ENCODE measurements around the gene CHKB. TPM values are rescaled to one million over a fixed set of nuclear protein-coding genes. Genes with fewer than 3 reads are reported as not detected.

Gene CHKB
- total and polyA plus RNA-seq, 12 donors: 27.1 to 251 (median 39.9) TPM

- H3K27ac ChIP-seq: no peak overlapping the region
- no peak for TF ChIP-seq CTCF (IDR thresholded peaks at IDR 0.05)
- ATAC-seq: no peak
- 84 to 86% methylated on average over 3 of the region's 3 CpGs for WGBS, 2 donors
- H3K27me3 ChIP-seq: no peaks in the 10 kb centered on the region
- intact Hi-C loops (cut with DNase I): loop anchor here in 1 of 10 donors (5.0 kb wide), 1 partner anchor 33 kb away; the partner anchor contains the start of gene SCO2
- no peaks in the 10 kb centered on the region for H3K36me3 ChIP-seq
- DNase-seq: no peak
- H3K9me3 ChIP-seq: no peaks in the 10 kb centered on the region
- H3K4me3 ChIP-seq: no peak overlapping the region
- peaks cover 0 to 20% (median 7%) of the 10 kb centered on the region in 9 donors for H3K4me1 ChIP-seq
Observed at GRCh38 chr22:50560034-50560433, 22.6 kb downstream of the CHKB start.

- Histone ChIP-seq H3K27me3 (peaks cover 0 to 5% (median 0%) of the 10 kb centered on the region in 7 donors), H3K36me3 (no peaks in the 10 kb centered on the region), H3K4me1 (no peaks in the 10 kb centered on the region), H3K27ac (no peak overlapping the region), H3K9me3 (no peaks in the 10 kb centered on the region), H3K4me3 (no peak overlapping the region)
- WGBS, 2 donors: 75 to 81% methylated on average over 5 of the region's 5 CpGs
- DNase-seq (no peak), ATAC-seq (no peak)
- no peak for TF ChIP-seq CTCF (IDR thresholded peaks at IDR 0.05)
- intact Hi-C loops (cut with DNase I): no loop called here
Observed at GRCh38 chr22:50556703-50557102, 25.9 kb downstream of the CHKB start.

- no peak for DNase-seq
- H3K4me1 ChIP-seq: peaks cover 0 to 14% (median 9%) of the 10 kb centered on the region in 9 donors
- no peak for TF ChIP-seq CTCF (IDR thresholded peaks at IDR 0.05)
- no peaks in the 10 kb centered on the region for H3K36me3 ChIP-seq
- 84 to 90% methylated on average over 8 of the region's 8 CpGs for whole genome bisulfite sequencing, 2 donors
- H3K27me3 ChIP-seq: peaks cover 0 to 36% (median 27%) of the 10 kb centered on the region in 7 donors
- H3K27ac ChIP-seq: no peak overlapping the region
- no peak for ATAC-seq
- no peaks in the 10 kb centered on the region for H3K9me3 ChIP-seq
- no peak overlapping the region for H3K4me3 ChIP-seq
- intact Hi-C loops (cut with DNase I): no loop called here
Observed at GRCh38 chr22:50553310-50553709, 29.3 kb downstream of the CHKB start.

- WGBS, 2 donors: 88 to 97% methylated on average over 11 of the region's 11 CpGs
- no peak for ATAC-seq
- TF ChIP-seq CTCF (IDR thresholded peaks at IDR 0.05): no peak
- H3K4me3 ChIP-seq: no peak overlapping the region
- H3K4me1 ChIP-seq: peaks cover 0 to 22% (median 12%) of the 10 kb centered on the region in 9 donors
- no peak overlapping the region for H3K27ac ChIP-seq
- intact Hi-C loops (cut with DNase I): no loop called here
- no peaks in the 10 kb centered on the region for H3K36me3 ChIP-seq
- DNase-seq: no peak
- H3K27me3 ChIP-seq: peaks cover 0 to 53% (median 44%) of the 10 kb centered on the region in 7 donors
- H3K9me3 ChIP-seq: no peaks in the 10 kb centered on the region
Observed at GRCh38 chr22:50551160-50551752, 31.4 kb downstream of the CHKB start.
